Adrenal gland (tissue), 5 donors: ENCODE results near the gene ADAMTS17.

ENCODE experiments used
- POLR2A ChIP-seq, 2 donors: fragments of 450-650 bp; IDR thresholded peaks; one replicate each; pipeline ENCODE4 v1.6.1; 2017; ENCODE audit warnings: antibody characterized with exemption in 2 of 2, mild to moderate bottlenecking in 2 of 2, moderate library complexity in 1 of 2
- TF ChIP-seq, protein P1 (sequence below), 6 experiments: fragments of 450-650 bp in 4 of 6; fragments of 200-600 bp in 2 of 6; sonication (generic) in 1 of 6; IDR thresholded peaks; 1 replicate in 5 of 6; 2 replicates in 1 of 6; pipeline versions ENCODE4 v1.5.1 to v1.8.0; 2016 to 2021; ENCODE audit warnings: antibody characterized with exemption in 6 of 6, mild to moderate bottlenecking in 2 of 6, moderate library complexity in 1 of 6
- donor health status: DM: no; HTN: no; CAD: no.

DNA sequence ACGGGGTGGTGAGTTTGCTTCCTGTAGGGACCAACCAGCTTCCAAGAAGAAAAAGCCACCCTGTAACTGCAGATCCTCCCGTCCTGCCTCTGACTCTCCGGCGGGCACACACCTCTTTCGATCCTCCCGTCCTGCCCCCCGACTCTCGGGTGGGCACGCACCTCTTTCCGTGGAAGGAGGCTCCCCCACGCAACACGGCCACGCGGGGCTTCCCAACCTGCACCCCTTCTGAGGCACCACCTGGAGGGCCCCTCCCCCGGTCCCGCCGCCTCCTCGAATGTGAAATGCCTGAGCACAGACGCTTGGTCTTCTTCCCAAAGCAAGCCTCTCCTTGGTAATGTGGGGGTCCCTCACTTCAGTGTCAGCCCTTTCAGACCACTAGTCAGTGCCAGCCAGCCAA is 7.3 kb downstream of the ADAMTS17 start:
- TF ChIP-seq, protein P1, sequence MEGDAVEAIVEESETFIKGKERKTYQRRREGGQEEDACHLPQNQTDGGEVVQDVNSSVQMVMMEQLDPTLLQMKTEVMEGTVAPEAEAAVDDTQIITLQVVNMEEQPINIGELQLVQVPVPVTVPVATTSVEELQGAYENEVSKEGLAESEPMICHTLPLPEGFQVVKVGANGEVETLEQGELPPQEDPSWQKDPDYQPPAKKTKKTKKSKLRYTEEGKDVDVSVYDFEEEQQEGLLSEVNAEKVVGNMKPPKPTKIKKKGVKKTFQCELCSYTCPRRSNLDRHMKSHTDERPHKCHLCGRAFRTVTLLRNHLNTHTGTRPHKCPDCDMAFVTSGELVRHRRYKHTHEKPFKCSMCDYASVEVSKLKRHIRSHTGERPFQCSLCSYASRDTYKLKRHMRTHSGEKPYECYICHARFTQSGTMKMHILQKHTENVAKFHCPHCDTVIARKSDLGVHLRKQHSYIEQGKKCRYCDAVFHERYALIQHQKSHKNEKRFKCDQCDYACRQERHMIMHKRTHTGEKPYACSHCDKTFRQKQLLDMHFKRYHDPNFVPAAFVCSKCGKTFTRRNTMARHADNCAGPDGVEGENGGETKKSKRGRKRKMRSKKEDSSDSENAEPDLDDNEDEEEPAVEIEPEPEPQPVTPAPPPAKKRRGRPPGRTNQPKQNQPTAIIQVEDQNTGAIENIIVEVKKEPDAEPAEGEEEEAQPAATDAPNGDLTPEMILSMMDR (IDR thresholded peaks at IDR 0.05) = no peak
- no peak for TF ChIP-seq POLR2A (IDR thresholded peaks at IDR 0.05)
